HG03460 (cell line): Measurements from ENCODE around the gene GDPD5.

Source experiments
- ATAC-seq: cut with Tn5 transposase; IDR thresholded peaks from one replicate; pipeline ENCODE4 v1.9.1; 2021; ENCODE audit not compliant: unreplicated experiment

GDPD5 gene

DNA sequence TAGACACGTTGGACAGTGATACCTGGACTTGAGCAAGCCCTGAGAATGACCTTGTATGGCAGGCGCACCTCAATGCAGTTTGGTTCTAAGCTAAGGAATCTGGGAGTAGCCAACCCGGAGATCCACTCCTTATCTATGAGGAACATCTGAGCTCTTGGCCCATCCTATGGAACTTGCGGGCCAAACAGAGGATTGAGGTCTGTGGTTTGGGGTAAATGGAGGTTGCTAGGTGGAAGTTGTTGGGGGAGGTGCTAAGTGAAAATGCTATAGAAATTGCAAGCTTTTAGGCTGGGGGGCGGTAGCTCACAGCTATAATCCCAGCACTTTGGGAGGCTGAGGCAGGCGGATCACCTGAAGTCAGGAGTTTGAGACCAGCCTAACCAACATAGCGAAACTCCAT lies 8.9 kb downstream of the GDPD5 start:
- ATAC-seq, result no peak

DNA sequence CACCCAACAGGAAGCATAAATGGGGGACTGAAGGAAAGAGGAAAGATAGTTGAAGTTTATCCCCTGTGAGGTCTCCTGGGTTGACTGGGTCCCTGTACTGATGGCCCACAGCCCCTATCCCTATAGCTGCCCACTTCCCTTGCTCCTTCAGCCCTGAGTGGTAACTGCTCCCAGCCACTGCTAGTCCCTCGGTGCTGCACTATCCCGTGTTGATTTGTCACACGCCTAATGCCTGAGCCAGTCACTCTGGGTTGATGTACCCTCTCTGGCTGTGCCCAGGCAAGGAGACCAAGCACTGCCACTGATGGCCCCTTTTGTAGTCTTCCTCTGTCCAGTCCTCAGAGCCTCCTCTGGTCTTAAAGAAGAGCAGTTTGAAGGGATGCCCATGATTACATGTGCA lies 9.6 kb downstream of the GDPD5 start:
- no peak for ATAC-seq

DNA sequence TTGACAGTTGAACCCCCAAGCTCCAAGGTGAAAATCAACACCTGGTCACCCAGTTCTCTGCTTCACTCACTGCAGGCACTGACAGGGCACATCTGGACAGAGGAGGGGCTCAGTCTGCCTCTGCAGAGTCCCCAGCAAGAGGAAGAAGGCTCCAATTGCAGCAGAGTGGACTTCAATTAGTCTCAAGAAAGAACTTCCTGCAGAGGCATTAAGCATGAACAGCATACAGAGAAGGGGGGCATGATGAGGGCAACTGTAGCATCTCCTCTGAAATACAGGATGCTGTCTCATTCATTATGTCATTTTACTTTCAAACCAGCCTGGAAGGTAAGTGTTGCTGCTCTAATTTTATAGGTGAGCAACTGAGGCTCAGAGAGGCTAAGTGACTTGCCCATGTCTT lies 11.1 kb downstream of the GDPD5 start:
- no peak for ATAC-seq

DNA sequence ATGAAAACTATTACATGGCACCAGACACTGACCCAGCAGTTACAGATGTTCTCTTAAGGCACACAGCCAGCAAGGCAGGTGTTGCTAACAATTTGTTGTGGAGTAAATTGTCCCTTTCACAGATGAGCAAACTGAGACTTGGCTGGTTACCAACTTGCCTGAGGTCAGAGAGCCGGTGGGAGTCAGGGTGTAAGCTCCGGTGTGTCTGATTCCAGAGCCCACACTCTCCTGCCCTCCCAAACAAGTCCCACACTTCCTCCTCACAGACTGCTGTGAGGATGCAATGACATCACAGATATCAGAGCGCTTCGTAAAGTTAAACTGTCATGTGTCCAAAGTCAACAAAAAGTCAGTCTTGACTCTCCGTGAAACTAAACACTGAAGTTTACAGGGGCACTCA lies 12.5 kb downstream of the GDPD5 start:
- no peak for ATAC-seq

DNA sequence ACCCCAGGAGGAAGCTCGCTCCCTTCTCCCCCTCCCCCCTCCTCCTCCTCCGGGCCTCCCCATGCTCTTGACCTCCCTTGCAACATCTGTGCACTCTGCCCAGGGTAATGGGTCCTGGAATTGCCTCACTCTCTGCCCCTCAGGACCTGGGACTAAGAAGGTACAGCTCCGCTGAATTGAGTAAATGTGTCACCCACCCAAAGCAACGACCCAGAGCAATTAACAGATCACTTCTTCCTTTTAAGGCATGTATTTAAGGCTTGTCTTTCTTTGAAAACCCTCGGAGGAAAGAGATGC lies 15.1 kb downstream of the GDPD5 start:
- ATAC-seq, result no peak

DNA sequence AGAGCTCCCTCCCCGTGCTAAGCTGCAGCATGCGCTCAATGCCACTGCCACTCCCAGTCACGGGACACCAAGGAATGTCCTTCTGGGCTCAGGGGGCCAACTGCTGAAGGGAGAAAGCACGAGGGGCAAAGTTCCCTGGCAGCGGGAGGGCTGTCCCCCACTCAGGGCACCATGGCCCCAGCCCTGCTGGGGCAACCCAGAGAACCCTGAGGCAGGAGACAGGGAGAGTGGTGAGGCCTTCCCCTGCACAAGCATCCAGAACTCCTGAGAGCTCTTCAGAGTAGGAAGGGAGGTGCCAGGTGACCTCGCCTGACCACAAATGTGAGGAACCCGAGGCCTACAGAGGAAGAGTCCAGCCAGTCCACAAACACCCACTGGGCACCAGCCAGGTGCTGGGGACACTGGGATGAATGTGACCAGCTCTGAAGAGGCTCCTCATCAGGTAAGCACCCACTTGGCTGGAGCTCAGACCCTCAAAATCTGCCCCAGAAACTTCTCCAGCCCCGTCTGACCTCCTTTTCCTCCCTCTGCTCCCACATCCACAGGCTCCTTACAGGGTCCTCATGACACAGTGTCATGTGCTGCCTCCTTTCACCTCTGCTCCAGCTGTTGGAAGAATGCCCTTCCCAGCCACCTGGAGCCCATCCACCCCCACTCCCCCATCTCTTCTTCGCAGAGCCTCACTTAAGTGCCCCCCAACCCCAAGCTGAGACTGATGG lies 15.6 kb downstream of the GDPD5 start:
- no peak for ATAC-seq

DNA sequence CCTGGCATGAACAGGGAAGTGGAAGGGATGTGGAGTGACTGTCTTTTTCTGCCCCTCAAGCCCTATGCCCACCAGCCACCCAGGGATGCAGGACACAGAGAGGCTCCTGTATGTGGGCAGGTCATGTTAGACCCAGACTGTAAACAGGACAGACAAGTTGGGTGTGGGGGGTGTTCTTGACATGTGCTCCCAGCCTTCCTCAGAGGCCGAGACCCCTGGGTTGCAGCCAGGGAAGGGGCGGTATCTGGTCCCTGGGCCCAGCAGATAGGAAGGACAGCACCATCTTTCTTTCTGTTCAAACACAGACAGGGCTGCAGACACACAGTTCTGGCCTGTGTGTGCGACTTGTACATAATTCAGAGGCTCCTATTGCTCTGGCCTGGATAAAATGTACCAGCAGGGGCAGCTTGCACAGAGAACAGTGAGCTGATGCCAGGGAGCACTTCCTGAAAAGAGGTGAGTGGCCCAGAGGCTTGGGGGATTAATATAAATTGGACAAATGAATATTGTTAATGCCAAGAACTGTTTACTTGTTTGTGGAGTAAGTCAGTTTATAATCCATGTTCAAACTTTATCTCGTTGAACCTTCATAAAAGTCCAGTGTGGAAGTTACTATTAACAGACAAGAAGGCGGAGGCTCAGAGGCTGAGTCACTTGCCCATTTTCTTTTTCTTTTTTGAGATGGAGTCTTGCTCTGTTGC lies 16.6 kb downstream of the GDPD5 start:
- ATAC-seq, result no peak

DNA sequence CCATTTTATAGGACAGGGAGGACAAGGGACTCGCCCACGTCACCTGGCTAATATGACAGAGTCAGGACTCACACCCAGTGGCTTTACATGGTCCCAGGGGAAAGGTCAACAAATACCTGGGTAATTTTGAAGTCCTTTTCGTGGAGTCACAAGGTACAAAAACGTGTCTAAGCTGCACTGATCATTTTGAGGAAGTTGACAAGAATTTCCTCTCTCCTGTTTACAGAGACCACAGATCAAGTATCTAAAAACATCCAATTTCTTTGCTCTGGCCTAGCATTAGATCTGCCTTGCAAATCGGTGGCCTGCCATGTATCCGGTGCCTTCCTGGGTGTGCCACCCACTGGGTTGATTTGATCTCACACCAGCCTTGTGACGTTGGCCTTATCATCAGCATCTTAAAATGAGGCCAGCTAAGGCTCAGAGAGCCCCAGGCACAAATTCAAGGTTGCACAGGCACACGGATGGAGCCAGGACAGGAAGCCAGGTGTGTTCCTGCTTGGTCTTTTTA lies 17.6 kb downstream of the GDPD5 start:
- ATAC-seq, result no peak

DNA sequence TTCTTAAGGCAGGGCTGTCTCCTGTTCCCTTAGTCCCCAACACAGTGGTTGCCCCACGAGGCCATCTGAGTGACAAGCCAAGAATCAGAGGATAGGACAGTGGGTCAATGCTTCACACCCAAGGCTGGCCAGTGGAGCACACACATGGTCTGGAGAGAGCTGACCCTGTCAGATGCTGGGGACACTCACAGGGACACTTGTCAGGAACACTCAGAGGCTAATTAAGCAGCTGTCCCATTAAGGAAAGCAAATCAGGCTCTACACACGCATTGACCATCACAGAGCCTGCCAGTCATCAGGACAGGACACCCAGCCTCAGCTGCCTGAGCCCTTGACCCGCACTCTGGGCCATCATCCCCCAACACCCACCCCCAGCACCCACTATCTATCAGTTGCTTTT lies 18.2 kb downstream of the GDPD5 start:
- no peak for ATAC-seq

DNA sequence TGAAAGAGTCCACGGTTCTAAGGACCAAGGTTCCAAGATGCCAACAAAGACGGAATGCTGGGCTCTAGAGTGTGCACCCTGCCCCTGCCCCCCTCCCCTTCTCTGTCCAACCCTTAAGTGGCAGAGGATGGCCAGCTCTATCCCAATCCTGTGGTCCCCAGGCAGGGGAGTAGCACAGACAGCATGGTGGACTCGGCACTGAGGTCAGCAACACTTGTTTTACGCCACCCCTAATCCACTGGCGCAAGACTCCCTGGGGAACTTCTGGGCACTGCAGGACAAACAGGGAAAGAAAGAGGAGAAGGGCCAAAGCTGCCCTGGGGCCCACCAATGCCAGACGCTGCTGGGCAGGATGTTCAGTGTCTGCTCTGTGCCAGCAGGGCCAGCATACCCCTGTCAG lies 18.9 kb downstream of the GDPD5 start:
- no peak for ATAC-seq

DNA sequence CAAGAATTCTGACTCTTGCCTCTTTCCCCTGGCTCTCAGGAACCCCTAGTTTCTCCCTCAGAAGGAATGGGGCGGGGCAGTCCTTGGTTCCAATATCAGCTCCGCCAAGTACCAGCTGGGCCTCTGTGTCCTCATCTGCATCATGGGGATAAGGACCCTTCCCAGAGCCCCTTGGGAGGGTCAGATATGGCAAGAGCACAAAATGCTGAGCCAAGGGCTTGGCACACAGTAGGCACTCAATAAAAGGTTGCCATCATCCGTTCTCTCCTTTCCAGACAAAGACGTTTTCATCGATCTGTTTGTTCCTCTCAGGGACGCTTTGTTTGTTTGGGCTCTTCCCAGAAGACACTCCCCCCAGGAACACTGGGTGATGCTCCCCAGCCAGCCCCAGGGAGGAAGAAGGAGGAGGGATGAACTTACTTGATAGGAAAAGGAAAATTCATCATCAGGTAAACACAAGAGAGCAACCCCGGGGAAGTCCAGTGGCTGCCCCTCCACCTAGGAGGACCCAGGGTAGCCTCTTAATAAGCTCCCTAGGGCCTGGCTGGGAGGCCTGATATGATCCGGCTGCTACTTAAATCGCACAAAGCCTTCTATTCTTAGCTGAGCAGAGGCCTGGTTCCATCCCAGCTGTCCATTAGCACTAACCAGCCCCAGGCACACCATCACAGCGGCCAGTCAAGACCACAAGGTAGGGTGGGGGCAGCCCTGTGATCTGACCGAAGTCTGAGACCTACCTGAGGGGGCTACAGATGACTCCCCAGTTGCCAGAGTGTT lies 19.6 kb downstream of the GDPD5 start:
- ATAC-seq, result no peak

DNA sequence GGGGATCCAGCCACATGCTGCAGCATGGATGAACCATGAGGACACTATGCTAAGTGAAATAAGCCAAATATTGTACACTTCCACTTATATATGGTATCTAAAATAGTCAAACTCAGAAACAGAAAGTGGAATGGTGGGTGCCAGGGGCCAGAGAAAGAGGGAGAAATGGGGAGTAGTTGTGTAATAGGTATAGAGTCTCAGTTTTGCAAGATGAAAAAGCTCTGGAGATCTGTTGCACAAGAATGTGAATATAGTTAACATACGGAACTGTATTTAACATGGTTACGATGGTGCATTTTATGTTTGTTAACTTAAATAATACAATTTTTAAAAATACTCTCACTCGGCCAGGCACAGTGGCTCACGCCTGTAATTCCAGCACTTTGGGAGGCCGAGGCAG lies 21.2 kb downstream of the GDPD5 start:
- no peak for ATAC-seq

DNA sequence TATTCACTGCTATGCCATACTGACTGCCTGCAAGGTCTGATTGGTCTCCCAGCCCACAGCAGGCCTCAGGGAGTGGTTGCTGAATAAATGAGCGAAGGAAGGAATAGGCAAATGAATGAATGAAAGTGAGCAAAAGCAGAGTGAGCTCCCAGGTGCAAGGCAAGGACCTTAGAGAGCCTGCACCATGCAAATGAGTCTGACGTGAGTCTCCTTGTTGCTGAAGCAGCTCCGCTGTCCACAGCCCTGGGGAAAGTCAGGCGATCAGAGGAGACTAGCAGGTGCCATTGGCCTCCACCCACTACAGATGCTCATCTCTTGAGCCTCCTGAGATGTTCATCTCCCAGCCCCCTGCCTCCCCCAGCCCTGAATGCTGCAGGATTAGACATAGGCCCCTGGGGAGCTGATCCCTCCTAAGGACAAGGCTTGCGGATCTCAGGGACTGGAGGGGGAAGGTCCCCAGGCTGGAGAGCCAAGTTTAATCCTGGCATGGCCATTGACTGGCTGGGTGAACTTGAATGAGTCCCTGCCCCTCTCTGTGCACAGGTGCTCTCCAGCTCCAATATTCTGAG lies 22.1 kb downstream of the GDPD5 start:
- ATAC-seq, result no peak

DNA sequence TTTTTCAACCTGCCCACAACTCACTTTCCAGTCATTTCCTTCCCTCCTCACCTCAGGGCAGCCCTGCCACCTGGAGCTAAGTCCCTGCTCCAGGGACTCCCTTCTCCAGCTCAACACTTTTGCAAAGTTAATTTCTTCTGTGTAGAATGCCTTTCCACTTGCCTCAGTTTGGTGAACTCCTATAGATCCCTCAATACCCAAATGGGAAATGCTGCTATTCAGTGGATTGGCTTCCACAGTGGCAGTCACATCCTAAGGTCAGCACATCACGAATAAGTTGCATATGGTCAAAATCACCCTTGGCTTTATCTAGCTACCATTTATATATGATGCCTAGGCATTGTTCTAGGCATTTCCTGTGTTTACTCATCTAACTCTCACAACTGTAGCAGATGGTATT lies 23.6 kb downstream of the GDPD5 start:
- ATAC-seq, result no peak

DNA sequence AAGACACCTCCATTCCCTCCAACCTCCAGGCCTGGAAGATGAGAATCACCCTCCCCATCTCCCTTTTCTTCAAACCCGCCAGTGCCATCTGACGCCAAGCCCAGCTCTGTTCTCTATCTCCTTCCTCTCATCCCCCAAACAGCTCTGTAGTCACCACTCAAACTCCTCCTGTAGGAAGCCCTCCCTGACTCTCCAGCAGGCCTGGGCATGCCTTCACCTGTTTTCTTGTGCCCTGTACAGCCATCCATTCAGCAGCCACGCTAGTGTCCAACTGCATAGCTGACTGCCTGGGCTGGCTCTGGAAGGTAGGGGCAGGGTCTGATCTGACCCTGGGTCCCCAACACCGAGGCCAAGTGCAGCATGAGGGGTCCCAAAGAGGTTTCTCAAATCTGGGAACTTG lies 25.0 kb downstream of the GDPD5 start:
- no peak for ATAC-seq

DNA sequence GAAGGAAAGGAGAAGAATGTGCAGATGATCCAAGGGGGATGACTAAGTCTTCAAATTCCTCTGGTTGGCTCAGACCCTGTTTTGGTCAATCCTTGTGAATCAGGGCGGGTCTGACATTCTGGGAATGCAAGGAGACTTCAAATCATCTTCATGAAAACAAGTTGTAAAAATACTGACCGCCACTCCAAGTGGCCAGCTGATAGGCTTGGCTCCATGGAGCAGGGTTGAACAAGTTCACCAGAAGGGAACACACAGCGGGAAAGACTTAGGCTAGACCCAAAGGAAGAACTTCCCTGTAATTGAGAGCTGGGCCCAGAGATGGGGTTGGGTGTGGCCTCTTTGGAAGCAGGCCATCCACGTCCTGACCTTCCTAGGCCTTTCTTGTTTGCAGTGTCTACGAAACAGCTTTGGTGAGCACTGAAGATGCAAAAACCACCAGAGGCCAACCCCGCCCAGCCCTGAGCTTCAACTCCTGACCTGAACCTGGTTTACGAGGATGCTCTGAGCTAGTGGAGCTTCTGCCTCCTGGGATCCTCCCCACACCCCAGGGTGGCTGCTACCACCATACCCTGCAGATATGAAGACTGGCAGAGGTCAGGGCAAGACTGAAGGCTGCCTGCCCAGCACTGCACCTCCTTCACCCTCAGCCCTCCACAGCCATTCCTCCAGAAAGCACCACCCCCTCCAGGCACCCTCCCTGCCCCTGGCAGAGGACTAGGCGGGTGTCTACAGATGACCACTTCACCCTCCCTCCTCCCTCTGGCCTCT lies 26.1 kb downstream of the GDPD5 start:
- ATAC-seq, result no peak

DNA sequence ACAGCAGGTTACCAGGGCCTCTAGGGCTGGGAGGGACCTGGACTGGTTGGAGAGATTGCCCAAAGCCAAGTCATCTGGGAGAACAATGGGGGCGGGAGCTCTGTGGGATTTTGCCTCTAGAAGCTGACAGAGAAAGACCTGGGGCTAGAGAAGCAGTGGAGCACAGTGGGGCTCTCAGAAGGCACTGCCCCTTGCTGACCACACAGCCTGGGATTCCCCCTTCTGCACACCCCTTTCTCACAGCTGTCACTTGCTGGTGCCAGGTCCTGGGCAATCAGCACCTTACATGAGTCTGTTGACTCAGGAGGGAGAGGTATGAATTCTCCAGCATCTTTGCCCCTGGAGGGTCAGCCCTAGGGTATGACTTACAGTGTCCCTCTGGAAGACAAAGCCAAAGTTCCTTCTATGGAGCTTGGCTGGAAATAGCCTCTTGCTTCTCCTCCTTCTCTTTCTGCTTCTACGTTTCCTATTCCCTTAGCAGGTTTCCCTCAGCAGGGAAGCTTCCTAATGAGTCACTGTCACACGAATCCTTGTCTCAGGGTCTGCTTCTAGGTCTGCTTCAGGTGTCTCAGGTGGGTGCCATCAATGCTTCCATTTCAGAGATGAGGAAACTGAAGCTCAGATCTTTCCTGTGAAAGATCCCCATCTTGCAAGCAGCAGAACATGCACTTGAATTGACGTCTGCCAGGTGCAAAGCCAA lies 27.0 kb downstream of the GDPD5 start:
- no peak for ATAC-seq

DNA sequence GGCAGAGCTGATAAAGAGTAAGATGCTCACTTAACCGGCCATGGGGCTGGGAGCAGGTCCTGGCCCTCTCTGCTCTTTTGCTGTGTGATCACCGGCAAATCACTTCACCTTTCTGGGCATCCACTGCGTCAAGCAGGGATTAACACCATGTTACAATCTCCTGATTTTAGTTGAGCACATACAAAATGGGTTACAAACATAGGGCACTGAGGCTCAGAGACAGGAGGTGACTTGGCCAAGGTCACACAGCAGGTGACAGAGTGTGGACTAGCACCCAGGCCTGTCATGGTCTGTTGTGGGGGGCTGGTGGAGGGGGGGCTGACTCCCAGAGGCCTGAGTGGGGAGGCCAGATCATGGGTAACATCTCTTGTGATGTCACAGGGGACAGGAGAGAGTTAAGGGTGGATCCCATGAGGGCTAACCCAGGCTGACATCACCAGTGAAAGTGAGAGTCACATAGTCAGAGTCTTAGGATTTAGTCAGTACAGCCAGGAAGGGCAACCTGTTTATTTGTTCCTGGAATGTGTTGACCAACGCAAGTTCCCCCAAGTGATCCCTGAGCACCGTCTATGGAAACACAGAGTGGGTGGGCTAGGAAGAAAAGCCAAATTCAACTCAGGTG lies 27.8 kb downstream of the GDPD5 start:
- no peak for ATAC-seq

DNA sequence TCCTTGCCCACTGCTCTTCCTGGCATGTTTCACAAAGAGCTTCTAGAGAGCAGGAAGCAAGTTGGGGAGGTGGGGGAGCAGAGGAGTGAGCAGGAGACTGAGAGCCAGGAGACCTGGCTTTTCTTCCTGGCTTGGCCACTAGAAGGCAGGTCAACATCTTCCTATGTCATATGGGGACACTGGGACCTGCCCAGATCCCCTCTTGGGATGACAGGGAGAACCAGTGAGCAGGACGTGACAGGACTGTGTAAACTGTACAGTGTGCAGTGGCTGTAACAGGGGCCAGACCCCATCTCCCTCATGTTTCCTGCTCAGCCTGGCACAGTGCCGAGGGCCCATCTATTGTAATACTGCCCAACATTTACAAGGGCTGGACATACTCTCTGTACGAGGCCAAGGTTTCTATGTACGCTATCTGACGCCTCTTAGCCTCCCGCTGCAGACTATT lies 29.4 kb downstream of the GDPD5 start:
- no peak for ATAC-seq

DNA sequence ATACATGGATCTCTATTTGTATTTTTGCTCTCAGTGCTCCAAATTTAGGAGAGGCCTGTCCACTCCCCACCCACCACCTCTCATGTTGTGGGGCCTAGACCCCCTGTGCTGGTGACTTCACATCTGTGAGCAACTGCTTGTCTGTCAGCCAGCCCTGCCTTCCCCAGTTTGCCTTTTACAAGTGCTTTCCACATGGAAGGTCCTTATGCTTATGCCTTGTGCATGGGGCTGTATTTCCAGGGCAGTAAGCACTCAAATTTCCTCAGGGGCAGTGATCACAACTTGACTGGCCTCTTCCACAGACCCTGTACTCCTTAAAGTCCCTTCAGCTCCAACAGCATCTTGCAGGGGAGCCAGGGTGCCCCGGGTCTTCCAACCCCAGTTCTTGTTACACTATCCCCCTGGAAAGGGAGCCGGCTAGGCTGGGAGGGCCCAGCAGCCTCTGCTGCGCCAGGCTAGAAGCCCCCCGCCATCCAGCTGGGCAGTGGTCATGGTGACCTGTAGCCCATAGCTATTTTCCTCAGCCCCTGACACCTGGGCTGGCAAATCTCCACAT lies 29.9 kb downstream of the GDPD5 start:
- no peak for ATAC-seq
